Astrocyte (in vitro differentiated cells and primary cell): Measurements from ENCODE around the gene B3GALNT2.

Experiments
- CTCF ChIP-seq: IDR thresholded peaks from 2 replicates; pipeline ENCODE4 v1.5.1; 2011; ENCODE audit warnings: low read depth, mild to moderate bottlenecking, inconsistent platforms, low read length, moderate library complexity; ENCODE audit not compliant: insufficient read depth
- EZH2 ChIP-seq: IDR thresholded peaks from 2 replicates; pipeline ENCODE4 v1.6.1; 2012; ENCODE audit warnings: mild to moderate bottlenecking, low read length, inconsistent platforms; ENCODE audit not compliant: insufficient read depth

- TF ChIP-seq CTCF (no peak), EZH2 (no peak)
Observed at GRCh38 chr1:235473806-235474205, 30.4 kb downstream of the B3GALNT2 start.
